GM12891 (cell line): ENCODE results near the gene LIMS1.

Source experiments
- DNase-seq: peaks from one replicate; pipeline ENCODE4 v3.0.0; 2011; ENCODE audit warnings: low spot score; ENCODE audit not compliant: insufficient read length
- FAIRE-seq: peaks from 2 replicates; lab custom pipeline; 2011; peaks lifted over from hg19 to GRCh38; lab: Jason Lieb, UNC
- PAX5 ChIP-seq: IDR thresholded peaks from 2 replicates; pipeline ENCODE4 v1.6.1; 2011; ENCODE audit warnings: low read length, moderate library complexity, mild to moderate bottlenecking; ENCODE audit not compliant: insufficient read depth, severe bottlenecking
- POLR2A ChIP-seq: IDR thresholded peaks from 2 replicates; pipeline ENCODE4 v1.6.1; 2011; ENCODE audit warnings: low read depth, low read length, control low read depth
- POLR2AphosphoS5 ChIP-seq: IDR thresholded peaks from 2 replicates; pipeline ENCODE4 v1.6.1; 2011; ENCODE audit warnings: low read depth, low read length, control low read depth
- POU2F2 ChIP-seq: IDR thresholded peaks from 2 replicates; pipeline ENCODE4 v1.6.1; 2011; ENCODE audit warnings: low read depth, mild to moderate bottlenecking, control low read depth, low read length, moderate library complexity
- SPI1 ChIP-seq: IDR thresholded peaks from 2 replicates; pipeline ENCODE4 v1.6.1; 2011; ENCODE audit warnings: low read depth, low read length, control low read depth
- TAF1 ChIP-seq: IDR thresholded peaks from 2 replicates; pipeline ENCODE4 v1.6.1; 2011; ENCODE audit warnings: low read depth, low read length, control low read depth

Gene LIMS1

GRCh38 chr2:108534584-108535356, 500 bp downstream of the LIMS1 start:
- TF ChIP-seq POU2F2 (no peak), TAF1 (0 out of 2 replicates have a peak, but pooled peaks have one; percentile 2)
- no peak for DNase-seq
- no peak for FAIRE-seq

- DNase-seq (no peak), FAIRE-seq (peak; percentile 66)
- no peak for TF ChIP-seq PAX5
- TF ChIP-seq TAF1 = no peak
- TF ChIP-seq SPI1 = no peak
- no peak for TF ChIP-seq POU2F2
- no peak for TF ChIP-seq POLR2A
- TF ChIP-seq POLR2AphosphoS5 = no peak
Measured at GRCh38 chr2:108535357-108535631, 1.0 kb downstream of the LIMS1 start.

GRCh38 chr2:108536133-108536780, 2.0 kb downstream of the LIMS1 start:
- FAIRE-seq (no peak), DNase-seq (no peak)
- TF ChIP-seq SPI1 (no peak), TAF1 (no peak), POU2F2 (no peak), POLR2A (no peak), PAX5 (no peak), POLR2AphosphoS5 (no peak)

- TF ChIP-seq TAF1 (no peak), POU2F2 (no peak), SPI1 (no peak), POLR2AphosphoS5 (no peak), PAX5 (no peak), POLR2A (no peak)
- FAIRE-seq (no peak), DNase-seq (no peak)
Measured at GRCh38 chr2:108536911-108537310, 2.6 kb downstream of the LIMS1 start.

- DNase-seq (no peak), FAIRE-seq (no peak)
- no peak for TF ChIP-seq PAX5
- no peak for TF ChIP-seq TAF1
- TF ChIP-seq POLR2AphosphoS5 = no peak
- no peak for TF ChIP-seq POLR2A
- TF ChIP-seq POU2F2 = no peak
- TF ChIP-seq SPI1 = no peak
Measured at GRCh38 chr2:108538000-108538625, 3.8 kb downstream of the LIMS1 start.

- DNase-seq = no peak
- TF ChIP-seq POLR2AphosphoS5 = no peak
- no peak for TF ChIP-seq POU2F2
- no peak for TF ChIP-seq TAF1
- TF ChIP-seq SPI1 = no peak
- TF ChIP-seq PAX5 = no peak
- TF ChIP-seq POLR2A = no peak
- no peak for FAIRE-seq
Measured at GRCh38 chr2:108541451-108541850, 7.2 kb downstream of the LIMS1 start.

- TF ChIP-seq SPI1 (no peak), POLR2A (no peak), PAX5 (no peak), POU2F2 (no peak), TAF1 (no peak), POLR2AphosphoS5 (no peak)
- FAIRE-seq (no peak), DNase-seq (no peak)
Measured at GRCh38 chr2:108542071-108542470, 7.8 kb downstream of the LIMS1 start.

GRCh38 chr2:108547606-108548005, 13.3 kb downstream of the LIMS1 start:
- DNase-seq (no peak), FAIRE-seq (no peak)
- TF ChIP-seq TAF1 (no peak), SPI1 (no peak), POU2F2 (no peak), POLR2A (no peak), PAX5 (no peak), POLR2AphosphoS5 (no peak)

GRCh38 chr2:108548208-108549003, 14.1 kb downstream of the LIMS1 start:
- FAIRE-seq = peak; percentile 51
- no peak for TF ChIP-seq POLR2AphosphoS5
- TF ChIP-seq PAX5 = no peak

More at GRCh38 chr2:108548208-108549003, 14.1 kb downstream of the LIMS1 start:
- DNase-seq = no peak
